NCI-H460 (cell line): ENCODE results near the gene CEP128. TPM values are rescaled to one million over a fixed set of nuclear protein-coding genes. Genes with fewer than 3 reads are reported as not detected.

ENCODE experiments used
- DNase-seq: peaks from one replicate; pipeline ENCODE4 v3.0.0-alpha.2; 2016; ENCODE audit warnings: low read depth; ENCODE audit errors: extremely low read depth
- total RNA-seq: library from RNA; depleted of rRNA; stranded (reverse); fragments of >200 nt; shearing (Covaris generic); gene quantifications from 2 replicates; pipeline ENCODE4 v1.2.3, GENCODE V29; 2014

Gene CEP128
- total RNA-seq, 1 experiment from 2014 or later, result 4.4 TPM

DNA sequence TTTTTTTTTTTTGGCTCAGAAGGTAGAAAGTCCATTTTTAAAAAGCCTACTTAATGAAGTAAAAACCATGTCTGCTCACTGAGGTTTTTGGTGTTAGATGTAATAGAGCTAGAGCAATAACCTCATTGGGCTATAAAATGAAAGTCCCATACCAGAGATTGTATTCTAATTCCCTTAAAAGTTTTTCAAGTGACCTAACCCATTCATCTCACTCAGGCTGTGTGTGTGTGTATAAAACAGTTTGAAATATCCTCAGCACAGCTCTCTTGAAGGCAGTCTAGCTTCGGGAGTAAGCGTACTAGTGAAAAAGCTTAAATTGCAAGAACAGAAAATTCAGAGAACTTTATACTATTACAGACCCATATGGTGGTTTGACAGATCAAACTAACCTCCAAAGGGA lies 313.8 kb downstream of the CEP128 start:
- no peak for DNase-seq

DNA sequence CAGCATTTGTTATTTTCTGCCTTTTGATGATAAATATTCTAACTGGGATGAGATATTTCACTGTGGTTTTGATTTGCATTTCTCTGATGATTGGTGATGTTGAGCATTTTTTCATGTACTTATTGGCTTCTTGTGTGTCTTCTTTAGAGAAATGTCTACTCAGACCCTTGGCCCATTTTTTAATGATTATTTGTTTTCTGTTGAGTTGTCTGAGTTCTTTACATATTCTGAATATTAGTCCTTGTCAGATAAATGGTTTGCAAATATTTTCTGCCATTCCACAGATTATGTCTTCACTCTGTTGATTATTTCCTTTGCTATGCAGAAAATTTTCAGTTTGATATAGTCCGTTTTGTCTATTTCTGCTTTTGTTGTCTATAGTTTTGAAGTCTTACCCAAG lies 317.0 kb downstream of the CEP128 start:
- no peak for DNase-seq

DNA sequence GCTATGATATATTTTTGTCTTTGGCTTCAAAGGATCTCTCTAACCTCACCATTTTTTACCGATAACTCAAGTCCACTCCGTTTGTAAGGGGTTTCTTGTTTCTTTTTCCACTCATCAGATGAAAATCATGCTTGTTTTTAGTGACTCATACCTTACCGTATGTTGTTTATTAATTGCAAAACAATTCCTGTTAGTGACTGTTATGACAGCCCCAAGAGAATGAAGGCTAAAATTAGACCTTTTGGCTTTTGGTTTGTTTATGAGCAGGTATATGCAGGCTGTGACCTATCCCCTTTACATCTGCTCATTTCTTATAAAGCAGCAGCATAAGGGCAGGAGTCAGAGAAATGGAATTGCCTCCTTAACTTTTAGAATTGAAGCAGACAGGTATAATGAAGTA lies 319.8 kb downstream of the CEP128 start:
- no peak for DNase-seq

DNA sequence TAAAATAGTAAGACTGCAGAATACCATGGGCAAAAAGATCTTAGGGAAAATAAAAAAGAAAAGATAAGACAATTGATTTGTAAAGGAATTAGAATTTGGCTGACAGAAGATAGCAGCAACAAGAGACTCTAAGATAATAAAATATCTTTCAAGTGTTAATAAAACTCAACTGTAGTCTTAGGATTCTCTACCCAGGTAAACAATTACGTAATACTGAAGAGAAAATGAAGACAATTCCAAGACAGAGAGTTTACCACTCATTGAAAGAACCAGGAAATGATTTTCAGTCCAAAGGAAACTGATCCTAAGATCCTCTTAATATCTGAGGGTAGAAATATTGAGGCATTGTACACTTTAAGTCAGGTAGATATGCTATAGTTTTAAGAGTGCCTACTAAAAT lies 321.1 kb downstream of the CEP128 start:
- no peak for DNase-seq

DNA sequence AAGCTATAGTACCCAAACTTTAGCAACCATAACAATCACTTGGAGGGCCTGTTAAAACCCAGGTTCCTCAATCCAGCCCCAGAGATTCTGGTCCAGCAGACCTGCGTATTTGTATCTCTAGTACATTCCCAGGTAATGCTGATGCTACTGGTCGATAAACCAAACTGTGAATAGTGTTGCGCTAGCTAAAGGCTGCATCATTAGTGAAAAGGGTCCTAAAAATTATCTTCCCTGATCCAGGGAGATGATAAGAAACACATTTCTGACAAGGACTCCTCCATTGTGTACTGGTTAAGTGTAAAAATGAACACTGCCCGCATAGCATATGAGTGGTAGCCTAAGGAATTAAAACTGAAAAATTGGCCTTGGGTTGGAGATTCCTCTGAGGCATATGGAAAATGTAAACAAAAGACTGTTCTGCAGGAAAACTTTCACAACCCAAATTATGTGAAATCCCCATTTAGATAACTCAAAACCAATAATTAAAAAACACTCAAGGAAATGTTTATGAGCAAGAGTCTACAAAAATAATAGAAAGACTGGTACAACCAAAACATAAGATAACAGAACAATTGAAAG lies 322.7 kb downstream of the CEP128 start:
- DNase-seq, result no peak

DNA sequence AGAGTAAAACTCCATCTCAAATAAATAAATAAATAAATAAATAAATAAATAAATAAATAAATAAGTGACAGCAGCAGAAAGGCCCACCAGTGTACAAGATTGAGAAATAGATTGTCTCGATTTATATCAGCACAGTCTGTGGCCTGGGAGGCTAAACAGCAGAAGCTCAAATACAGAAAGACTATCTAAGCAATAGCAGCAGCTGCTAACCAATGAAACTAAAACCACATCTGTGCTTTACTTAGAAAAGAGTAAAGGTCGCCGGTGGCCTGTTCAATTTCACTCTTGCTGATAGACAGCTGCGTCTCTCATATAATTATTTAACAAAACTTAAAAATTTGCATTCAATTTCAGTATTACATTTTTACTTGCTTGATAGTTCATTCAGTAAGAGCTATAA lies 325.7 kb downstream of the CEP128 start:
- DNase-seq, result no peak

DNA sequence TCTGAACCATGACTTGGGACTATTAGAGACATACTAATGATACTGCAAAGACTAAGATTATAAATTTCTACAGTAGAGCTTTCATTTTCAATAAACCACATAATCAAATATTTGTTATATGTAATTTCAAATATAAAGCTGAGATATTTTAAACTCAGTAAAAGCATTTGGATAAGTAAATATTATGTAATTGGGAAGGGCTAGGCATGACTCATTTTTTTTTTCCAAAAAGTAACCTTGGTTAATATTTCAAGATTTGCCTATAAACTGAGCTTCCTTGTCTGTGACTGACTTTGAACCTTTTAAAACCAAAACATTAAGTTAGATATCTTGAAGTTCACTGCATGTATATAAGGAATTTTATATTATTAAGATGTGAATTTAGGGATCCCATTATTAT lies 332.5 kb downstream of the CEP128 start:
- DNase-seq, result no peak

DNA sequence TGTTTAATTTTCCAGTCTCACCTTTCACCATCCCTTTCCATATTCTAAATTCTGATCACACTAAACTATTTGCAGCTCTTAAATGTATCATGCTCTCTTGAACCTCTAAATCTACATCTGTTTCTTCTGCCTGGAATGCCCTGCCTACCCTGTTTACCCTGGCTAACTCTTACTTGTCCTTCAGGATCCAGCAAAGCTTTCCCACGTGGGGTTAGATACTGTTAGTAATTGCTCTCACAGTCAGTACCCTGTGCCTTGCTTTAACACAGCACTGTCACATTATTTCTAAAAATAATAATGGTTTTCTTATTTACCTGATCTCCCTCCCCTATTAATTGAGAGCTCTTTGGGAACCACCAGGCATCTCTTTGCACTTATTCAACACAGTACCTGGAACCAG lies 333.0 kb downstream of the CEP128 start:
- no peak for DNase-seq

DNA sequence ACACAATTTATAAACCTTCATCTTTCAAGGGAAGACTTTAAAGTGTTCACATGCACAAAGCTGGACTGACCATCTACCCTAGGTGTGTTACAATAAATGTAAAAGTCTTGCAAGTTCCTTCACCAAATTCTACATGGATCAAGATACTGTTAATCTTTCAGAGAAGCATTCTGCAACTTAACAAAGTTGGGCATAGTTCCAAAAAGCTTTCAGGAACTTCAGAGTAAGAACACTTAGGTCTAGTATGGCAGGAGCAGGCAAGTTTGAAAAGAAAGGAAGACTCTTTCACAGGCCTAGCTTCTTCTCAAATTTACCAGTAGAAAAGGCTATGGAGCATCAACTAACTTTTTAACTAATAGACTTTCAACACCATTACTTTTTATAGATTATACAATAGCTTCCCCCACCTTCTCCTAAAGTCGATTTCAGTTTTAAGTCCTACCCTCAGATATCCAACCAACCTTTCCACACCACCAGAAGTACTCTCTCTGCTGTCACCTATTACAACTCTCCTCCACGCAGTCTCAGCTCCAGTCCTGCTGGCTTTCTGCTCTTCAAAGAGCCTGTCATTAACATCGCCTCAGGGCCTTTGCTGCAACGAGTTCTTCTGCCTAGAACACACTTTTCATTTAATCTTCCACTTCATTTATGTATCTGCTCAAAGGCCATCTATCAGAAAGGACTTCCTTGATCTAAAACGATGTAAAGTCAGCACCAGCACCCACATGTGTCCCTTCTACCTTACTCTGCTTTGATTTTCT lies 333.9 kb downstream of the CEP128 start:
- no peak for DNase-seq

DNA sequence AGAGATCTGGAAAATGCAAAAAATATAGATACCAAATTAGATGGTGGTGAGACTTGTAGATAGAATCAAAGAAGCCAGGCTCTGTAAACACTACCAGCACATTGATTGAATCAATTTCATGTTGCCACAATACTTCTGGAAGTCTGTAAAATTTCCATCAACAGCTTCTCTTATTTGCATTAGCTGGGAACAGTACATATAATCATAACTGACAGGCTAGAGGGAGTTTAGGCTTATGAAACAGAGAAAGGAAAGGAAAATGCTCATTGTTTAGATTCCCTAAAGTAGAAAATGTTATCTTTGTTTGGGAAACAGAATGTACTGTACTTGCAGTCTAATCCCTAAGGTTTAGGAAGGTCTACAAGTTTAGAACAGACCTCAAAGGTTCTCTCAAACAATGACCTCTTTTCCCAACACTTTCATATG lies 335.2 kb downstream of the CEP128 start:
- no peak for DNase-seq

DNA sequence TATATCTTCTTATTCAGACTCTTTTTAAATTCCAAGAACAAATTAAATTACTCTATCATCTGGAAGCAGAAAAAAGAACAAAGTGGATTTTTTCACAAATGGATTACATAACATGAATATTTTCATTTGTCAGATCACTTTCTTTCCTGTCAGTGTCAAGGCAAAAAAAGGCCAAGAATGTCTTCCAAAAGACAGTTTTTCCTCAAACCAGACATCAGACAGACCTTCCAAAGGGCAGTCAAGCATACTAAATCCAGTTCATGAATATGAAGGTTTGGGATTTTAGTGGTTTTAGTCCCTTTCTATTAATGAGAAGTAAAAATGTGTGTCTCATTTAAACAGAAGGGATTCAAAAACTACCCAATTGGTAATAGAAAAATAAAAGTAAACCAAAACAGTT lies 336.0 kb downstream of the CEP128 start:
- DNase-seq, result no peak

DNA sequence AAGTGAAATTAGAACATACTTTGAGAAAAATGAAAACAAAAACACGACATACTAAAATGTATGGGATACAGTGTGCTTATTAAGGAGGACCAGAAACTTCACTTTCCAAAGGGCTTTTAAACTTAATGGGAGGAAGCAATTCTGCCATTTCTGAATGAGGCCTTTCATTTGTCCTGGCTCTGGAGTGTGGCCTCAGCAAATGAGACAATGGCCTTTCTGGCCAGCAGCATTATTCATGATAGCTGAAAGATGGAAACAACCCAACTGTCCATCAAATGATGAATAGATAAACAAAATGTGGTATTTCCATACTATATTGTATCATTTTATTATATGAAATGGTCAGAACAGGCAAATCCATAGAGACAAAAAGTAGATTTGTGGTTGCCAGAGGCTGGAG lies 338.6 kb downstream of the CEP128 start:
- DNase-seq, result no peak

DNA sequence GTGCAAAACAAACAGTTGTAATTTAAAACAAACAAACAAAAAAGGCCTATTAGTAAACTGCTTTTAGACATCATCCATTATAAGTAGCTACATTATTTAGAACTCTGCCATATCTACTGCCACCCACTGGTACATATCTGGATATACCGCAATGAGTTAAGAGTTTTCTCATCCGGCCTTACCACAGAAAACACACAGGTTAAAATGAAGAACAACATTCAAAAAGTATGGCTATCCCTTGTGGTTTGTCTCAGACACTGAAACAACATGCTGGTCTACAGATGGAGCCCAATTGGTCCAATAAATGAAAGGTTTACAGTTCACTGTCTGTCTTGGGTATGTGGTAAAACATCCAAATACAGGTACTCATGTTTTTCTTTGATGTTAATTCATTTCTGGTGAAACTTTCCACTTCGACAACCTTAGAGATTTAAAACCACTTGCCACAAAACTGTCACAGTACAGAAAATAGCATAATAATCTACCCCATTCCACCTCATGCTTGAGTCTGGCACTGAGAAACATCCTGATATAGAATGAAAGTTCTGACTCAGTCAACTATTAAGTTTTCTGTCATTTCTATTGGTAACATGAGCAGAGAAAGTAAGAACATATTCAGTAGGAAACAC lies 354.3 kb downstream of the CEP128 start:
- DNase-seq, result peak; percentile 21

DNA sequence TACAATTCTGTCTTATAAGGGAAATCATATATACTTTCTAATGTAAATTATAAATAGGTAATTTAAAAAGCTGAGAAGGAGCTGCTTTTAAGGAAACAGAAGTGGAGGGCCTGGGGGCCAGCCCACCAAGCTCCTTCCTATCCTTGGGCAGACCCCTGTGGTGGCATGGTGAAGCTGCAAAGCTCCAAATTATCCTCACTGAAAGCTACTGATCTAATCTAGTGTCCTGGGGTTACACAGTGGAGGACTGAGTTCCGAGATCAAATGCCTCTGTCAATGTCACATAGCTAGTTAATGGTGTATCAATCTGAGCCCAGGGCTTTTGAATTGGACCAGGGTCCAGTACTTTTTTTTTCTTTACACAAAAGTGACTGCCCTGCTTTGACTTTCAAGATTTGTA lies 355.4 kb downstream of the CEP128 start:
- no peak for DNase-seq

DNA sequence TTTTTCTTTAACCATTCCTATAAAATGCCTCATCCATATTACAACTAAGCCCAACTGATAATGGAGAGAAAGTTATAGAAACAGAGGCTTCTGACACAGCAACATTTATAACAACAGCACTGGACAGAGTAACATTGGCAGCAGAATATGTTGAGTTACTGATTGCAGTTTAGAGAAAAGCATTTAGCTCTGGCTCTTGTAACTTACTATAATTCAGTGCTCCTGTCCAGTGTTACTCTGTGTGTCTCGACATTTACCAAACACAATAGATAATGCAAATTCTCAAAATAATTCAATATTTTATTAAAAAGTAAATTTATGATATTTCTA lies 356.1 kb downstream of the CEP128 start:
- DNase-seq, result no peak

DNA sequence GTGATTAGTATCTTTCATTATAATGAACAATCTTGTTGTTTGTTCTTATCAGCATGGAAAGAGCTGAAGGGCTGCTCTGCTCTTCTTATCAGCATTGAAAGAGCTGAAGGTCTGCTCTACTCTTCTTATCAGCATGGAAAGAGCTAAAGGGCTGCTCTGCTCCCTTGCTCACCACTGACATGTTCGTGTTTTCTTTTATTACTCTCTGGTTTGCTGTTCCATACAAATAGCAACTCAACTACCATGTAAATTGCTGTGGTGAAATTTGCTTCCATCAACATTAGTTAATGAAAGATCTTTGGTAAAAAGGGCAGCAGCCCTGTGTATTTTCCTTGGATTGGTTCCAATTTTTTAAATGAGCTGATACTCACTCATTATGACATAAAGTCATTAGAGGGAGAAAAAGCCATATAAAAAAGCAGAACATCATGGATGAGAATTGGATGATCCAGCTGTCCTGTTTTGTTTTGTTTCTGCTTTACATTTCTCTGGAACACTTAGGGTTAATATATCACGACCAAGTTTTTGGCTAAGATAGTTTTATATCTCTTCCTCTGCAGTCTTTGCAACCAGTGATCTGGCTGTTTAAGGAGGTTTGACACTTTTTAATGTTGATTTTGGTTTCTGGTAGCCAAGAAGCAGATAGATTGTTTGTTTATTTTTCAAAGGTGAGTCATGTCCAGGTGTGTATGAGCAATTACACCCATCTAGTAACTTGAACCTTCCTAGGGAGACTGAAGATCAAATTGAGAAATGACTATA lies 356.6 kb downstream of the CEP128 start:
- no peak for DNase-seq

DNA sequence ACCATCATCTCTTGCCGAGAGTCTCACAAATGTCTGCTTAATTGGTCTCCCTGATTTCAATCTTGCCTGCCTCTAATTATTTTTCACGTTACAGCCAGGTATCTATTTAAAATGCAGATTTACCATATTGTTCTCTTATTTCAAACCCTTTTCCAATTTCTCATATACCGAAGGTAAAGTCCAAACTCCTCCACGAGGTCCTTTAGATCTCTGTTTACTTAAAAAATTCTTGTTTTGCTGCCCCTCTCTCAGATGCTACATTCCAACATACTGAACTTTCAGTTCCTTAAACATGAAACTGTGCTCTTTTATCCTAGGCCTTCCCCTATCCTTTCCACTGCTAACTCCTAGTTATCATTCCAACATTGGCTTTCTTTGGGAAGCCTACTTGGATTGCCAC lies 363.9 kb downstream of the CEP128 start:
- no peak for DNase-seq

DNA sequence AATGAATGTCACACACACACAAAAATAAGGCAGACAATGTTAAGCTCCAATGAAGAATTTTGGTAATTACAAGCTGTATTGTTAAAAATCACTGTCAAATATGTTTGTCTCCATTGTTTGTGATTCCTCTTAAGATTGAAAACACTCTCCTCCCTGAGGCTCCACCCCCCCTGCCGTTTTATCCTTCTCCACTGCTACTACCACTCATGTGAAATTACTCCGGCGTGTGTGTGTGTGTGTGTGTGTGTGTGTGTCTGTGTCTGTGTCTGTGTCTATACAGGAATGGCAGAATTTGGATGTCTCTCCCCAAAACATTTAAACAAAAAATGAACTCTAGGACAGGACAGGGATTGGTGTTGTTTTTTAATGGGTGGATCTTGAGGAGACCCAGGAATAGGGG lies 365.1 kb downstream of the CEP128 start:
- no peak for DNase-seq

DNA sequence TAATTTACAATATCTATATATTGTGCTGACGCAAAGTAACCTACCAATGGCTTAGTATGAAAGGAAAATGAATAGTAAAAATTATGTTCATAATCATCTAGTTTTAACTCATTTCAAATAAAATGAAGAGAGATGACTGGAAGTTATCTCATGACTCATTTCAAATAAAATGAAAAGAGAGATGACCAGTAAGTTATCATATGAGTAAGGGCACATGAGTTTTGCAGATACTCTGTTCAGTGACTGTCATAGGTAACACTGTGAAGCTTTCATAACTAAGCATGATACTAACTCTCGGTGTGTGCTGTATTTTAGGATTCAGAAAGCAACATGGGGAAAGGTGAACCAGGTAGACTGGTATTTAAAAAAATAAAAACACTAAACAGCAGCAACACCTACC lies 365.8 kb downstream of the CEP128 start:
- no peak for DNase-seq

DNA sequence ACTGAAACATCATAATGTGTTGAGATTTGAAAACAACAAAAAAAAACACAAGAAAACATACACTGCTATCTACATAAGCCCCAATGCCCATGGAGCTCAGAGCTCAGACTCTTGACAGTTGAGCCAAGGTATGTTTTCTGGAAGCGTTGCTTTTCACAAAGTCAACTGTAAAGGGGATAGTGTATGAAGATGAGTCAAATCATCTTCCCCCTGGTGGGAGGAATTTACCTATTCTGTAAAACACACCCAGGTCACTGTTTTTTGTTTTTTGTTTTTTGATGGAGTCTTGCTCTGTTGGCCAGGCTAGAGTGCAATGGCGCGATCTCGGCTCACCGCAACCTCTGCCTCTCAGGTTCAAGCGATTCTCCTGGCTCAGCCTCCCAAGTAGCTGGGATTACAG lies 368.9 kb downstream of the CEP128 start:
- DNase-seq, result no peak

DNA sequence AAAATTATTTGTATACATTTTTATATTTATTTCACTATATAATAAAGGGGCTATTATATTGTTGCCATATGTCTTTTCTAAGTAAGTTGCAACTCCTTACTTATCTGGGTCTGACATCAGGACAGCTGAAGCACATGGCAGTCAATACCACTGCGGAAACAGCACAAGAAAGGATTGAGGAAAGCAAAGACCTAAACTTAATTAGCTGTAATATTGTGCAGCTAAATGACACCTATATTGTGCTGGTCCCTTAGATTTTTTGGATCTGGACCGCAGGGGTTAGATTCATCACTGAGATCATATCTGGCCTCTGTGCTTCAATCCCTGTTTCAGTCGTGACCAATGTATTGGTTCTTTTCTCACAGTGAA lies 370.6 kb downstream of the CEP128 start:
- no peak for DNase-seq
